GM12878 (cell line): Measurements from ENCODE around the gene MUC13. TPM values are rescaled to one million over a fixed set of nuclear protein-coding genes. Genes with fewer than 3 reads are reported as not detected.

Experiments
- ATAC-seq: fragments of 200-7000 bp; cut with Tn5 transposase; 3 replicates; pipeline ENCODE4 v1.9.1; 2020; ENCODE audit warnings: mild to moderate bottlenecking, moderate library complexity
- BruUV-seq: library from RNA; stranded (reverse); fragments of 400-500 nt; replicated peaks from 2 replicates; lab custom pipeline; 2021; lab: Mats Ljungman, UMichigan
- CTCF ChIA-PET: fragments of 300-600 bp; sonication (Branson Sonifier 250); formaldehyde crosslinking; extraction: SDS; loops from one replicate; lab custom pipeline; 2021; ENCODE audit warnings: inconsistent platforms; lab: Yijun Ruan, JAX
- POLR2A ChIA-PET: fragments of 350-600 bp; formaldehyde crosslinking; extraction: SDS; loops from one replicate; lab custom pipeline; 2021; ENCODE audit warnings: inconsistent platforms; lab: Charles Lee
- RAD21 ChIA-PET: fragments of 300-600 bp; sonication (Branson Sonifier 250); formaldehyde crosslinking; loops from one replicate; lab custom pipeline; 2023; ENCODE audit warnings: antibody characterized with exemption; ENCODE audit not compliant: unreplicated experiment; lab: Charles Lee
- SMC1A ChIA-PET: fragments of 300-600 bp; sonication (Branson Sonifier 250); formaldehyde crosslinking; loops from one replicate; lab custom pipeline; 2023; ENCODE audit not compliant: unreplicated experiment, uncharacterized antibody; lab: Charles Lee
- DNase-seq: peaks from one replicate; pipeline ENCODE4 v3.0.0-alpha.2; 2011; ENCODE audit warnings: low read depth, low spot score
- FAIRE-seq: peaks from 3 replicates; lab custom pipeline; 2011; peaks lifted over from hg19 to GRCh38; lab: Jason Lieb, UNC
- H2AFZ ChIP-seq: 2 replicates; pipeline ENCODE4 v1.6.0; 2011; ENCODE audit warnings: low read depth, low read length, control low read depth; ENCODE audit not compliant: control insufficient read depth
- H3K27ac ChIP-seq: 2 replicates; pipeline ENCODE4 v1.5.1; 2011; ENCODE audit warnings: control low read depth; ENCODE audit not compliant: control insufficient read depth, insufficient read depth
- H3K27me3 ChIP-seq, 2 experiments: replicated peaks in 1 of 2; 2 replicates each; pipeline versions ENCODE4 v1.6.0 to v1.6.1; 2011; ENCODE audit warnings: low read length in 1 of 2; ENCODE audit not compliant: control insufficient read depth in 2 of 2, insufficient read depth in 2 of 2
- H3K36me3 ChIP-seq, 2 experiments: 2 replicates each; pipeline ENCODE4 v1.5.1; 2011; ENCODE audit warnings: low read length in 1 of 2; ENCODE audit not compliant: control insufficient read depth in 2 of 2, insufficient read depth in 2 of 2
- H3K4me1 ChIP-seq: 2 replicates; pipeline ENCODE4 v1.6.1; 2011; ENCODE audit warnings: mild to moderate bottlenecking, low read length, moderate library complexity, mixed read lengths; ENCODE audit not compliant: control insufficient read depth, insufficient read depth
- H3K4me2 ChIP-seq: 2 replicates; pipeline ENCODE4 v1.6.0; 2011; ENCODE audit warnings: control low read depth; ENCODE audit not compliant: control insufficient read depth, insufficient read depth
- H3K4me3 ChIP-seq: fragments of 200-600 bp; sonication (generic); 2 replicates; pipeline ENCODE4 v1.5.1; 2016
- H3K79me2 ChIP-seq: 2 replicates; pipeline ENCODE4 v1.6.0; 2011; ENCODE audit warnings: low read length; ENCODE audit not compliant: control insufficient read depth, insufficient read depth
- H3K9ac ChIP-seq: 2 replicates; pipeline ENCODE4 v1.8.0; 2011; ENCODE audit warnings: low read length, control low read depth, mixed read lengths; ENCODE audit not compliant: control insufficient read depth, insufficient read depth
- H3K9me3 ChIP-seq: replicated peaks from 3 replicates; pipeline ENCODE4 v1.5.1; 2011; ENCODE audit warnings: mild to moderate bottlenecking, low read length; ENCODE audit not compliant: control insufficient read depth, insufficient read depth
- H4K20me1 ChIP-seq: 2 replicates; pipeline ENCODE4 v1.6.0; 2011; ENCODE audit not compliant: control insufficient read depth, insufficient read depth
- FOXM1 ChIP-seq: IDR thresholded peaks from 2 replicates; pipeline ENCODE4 v1.6.1; 2012; ENCODE audit warnings: low read depth, mild to moderate bottlenecking, inconsistent platforms, low read length, moderate library complexity
- JUND ChIP-seq: IDR thresholded peaks from 2 replicates; pipeline ENCODE4 v1.6.1; 2012; ENCODE audit warnings: low read depth, mild to moderate bottlenecking, low read length, improper control_type of control experiment, moderate library complexity
- PAX8 ChIP-seq: fragments of 450-650 bp; IDR thresholded peaks from 2 replicates; pipeline ENCODE4 v1.6.1; 2017; ENCODE audit warnings: mild to moderate bottlenecking, moderate library complexity
- TBL1XR1 ChIP-seq: IDR thresholded peaks from 2 replicates; pipeline ENCODE4 v1.6.1; 2012; ENCODE audit warnings: low read depth, low read length, improper control_type of control experiment
- ZNF622 ChIP-seq: fragments of 450-650 bp; IDR thresholded peaks from 2 replicates; pipeline ENCODE4 v1.6.1; 2017; ENCODE audit warnings: mild to moderate bottlenecking, inconsistent platforms
- WGBS: methylation state at CpG from one replicate; pipeline ENCODE4 v1.1.6; 2016; ENCODE audit warnings: low lambda C conversion rate; ENCODE audit not compliant: insufficient replicate concordance, insufficient coverage; ENCODE audit errors: missing lambda C conversion rate; 5-methylcytosine and 5-hydroxymethylcytosine counted together
- in situ Hi-C: fragments of 300-500 bp; cut with MboI; formaldehyde crosslinking; loops from 9 replicates; pipeline ENCODE4 v1.14.3; 2018; ENCODE audit warnings: mixed read lengths
- intact Hi-C: fragments of 100-400 bp; cut with micrococcal nuclease; formaldehyde crosslinking; loops from one replicate; pipeline ENCODE4 v1.14.2; 2022; ENCODE audit not compliant: unreplicated experiment
- polyA plus RNA-seq, 11 experiments: library from polyadenylated mRNA; depleted of rRNA in 4 of 11; unstranded in 6 of 11; stranded (reverse) in 5 of 11; fragments of >200 nt; fragmentation: Nextera tagmentation in 4 of 11; fragmentation: Illumina TruSeq in 1 of 11; extraction: Ambion mirVana in 4 of 11; extraction: Trizol in 1 of 11; gene quantifications; 1 replicate in 1 of 11; 2 replicates in 10 of 11; pipeline versions ENCODE4 v1.2.1 to v1.2.3, GENCODE V29; 2011 to 2016; ENCODE audit warnings: inconsistent platforms in 2 of 11, missing spikeins in 2 of 11, low read depth in 1 of 11
- total RNA-seq, 4 experiments: library from RNA; depleted of rRNA in 3 of 4; stranded (reverse); fragments of >200 nt in 3 of 4; fragmentation: Illumina TruSeq in 1 of 4; extraction: Trizol in 1 of 4; gene quantifications; 2 replicates each; pipeline versions ENCODE4 v1.2.1 to v1.2.3, GENCODE V29; 2013 to 2021
- TF ChIP-seq, protein P1 (sequence below): fragments of 450-650 bp; IDR thresholded peaks from 2 replicates; pipeline ENCODE4 v1.6.1; 2017; ENCODE audit warnings: mild to moderate bottlenecking
- TF ChIP-seq, protein P2 (sequence below): IDR thresholded peaks from 2 replicates; pipeline ENCODE4 v1.6.1; 2011; ENCODE audit warnings: mild to moderate bottlenecking, low read depth, low read length, moderate library complexity; ENCODE audit not compliant: insufficient replicate concordance
- TF ChIP-seq, protein P3 (sequence below): fragments of 450-650 bp; IDR thresholded peaks from 2 replicates; pipeline ENCODE4 v1.6.1; 2016; ENCODE audit warnings: mild to moderate bottlenecking

MUC13 gene
- total and polyA plus RNA-seq, 10 of the 15 experiments (the other 5 are each of a cell fraction or from before 2014, with no cell fraction given): 0.27 to 60.1 (median 0.76) TPM

DNA sequence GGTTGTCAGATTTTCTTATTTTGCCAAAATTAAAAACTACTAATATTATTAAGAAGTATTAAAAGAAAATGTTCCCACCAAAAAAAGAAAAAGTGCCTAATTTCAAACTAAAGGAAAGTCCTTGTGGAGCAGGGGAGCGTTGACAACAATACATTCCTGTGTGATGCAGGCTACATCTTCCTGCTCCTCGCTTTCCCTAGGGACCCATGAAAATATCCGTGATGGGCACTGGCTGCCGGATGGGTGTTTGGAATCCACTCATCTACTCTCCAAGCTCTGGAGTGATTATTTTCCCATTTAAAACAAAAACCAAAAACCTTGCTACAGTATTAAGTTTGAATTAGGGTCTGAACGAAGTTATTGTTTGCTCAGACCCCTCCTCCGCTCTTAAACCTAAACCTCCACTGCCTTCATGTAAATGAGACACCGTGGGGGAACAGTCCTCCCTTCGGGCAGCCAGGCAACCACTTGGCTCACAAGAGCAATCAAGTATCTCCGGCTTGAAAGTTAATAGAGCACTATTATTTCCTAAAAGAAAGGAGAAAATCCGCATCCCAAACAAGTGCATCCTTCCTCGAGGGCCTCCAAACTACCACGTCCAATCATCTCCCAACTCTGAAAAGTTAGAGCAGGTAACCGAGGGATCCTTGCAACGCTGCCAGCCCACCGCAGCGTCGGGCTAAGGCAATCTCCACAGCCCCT, 48.9 kb downstream of the MUC13 start:
- intact Hi-C loops: loop anchor here (2.0 kb wide), 1 partner anchor 51 kb away; no protein-coding TSS in a partner anchor
- 47% methylated on average over 17 of the region's 17 CpGs for WGBS

More for the DNA sequence above, 48.9 kb downstream of the MUC13 start:
- FAIRE-seq (no peak), ATAC-seq (no peak), DNase-seq (no peak)
- BruUV-seq: no TSS peak
- Histone ChIP-seq H3K4me1 (no peaks in the 10 kb centered on the region), H3K79me2 (no peaks in the 10 kb centered on the region), H3K9me3 (no peaks in the 10 kb centered on the region), H2AFZ (no peak overlapping the region), H3K9ac (no peak overlapping the region), H3K36me3 (no peaks in the 10 kb centered on the region)
- in situ Hi-C loops: no loop called here
- SMC1A ChIA-PET: interaction anchor here (1.1 to 1.5 kb wide), 6 partner anchors 9 to 124 kb away, joined by 3 to 5 read pairs (median 3); no protein-coding TSS in a partner anchor
- TF ChIP-seq ZNF622 (no peak), PAX8 (no peak), TBL1XR1 (no peak), FOXM1 (no peak), JUND (no peak)
- TF ChIP-seq, protein P1, sequence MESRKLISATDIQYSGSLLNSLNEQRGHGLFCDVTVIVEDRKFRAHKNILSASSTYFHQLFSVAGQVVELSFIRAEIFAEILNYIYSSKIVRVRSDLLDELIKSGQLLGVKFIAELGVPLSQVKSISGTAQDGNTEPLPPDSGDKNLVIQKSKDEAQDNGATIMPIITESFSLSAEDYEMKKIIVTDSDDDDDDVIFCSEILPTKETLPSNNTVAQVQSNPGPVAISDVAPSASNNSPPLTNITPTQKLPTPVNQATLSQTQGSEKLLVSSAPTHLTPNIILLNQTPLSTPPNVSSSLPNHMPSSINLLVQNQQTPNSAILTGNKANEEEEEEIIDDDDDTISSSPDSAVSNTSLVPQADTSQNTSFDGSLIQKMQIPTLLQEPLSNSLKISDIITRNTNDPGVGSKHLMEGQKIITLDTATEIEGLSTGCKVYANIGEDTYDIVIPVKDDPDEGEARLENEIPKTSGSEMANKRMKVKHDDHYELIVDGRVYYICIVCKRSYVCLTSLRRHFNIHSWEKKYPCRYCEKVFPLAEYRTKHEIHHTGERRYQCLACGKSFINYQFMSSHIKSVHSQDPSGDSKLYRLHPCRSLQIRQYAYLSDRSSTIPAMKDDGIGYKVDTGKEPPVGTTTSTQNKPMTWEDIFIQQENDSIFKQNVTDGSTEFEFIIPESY: no peak
- TF ChIP-seq, protein P2, sequence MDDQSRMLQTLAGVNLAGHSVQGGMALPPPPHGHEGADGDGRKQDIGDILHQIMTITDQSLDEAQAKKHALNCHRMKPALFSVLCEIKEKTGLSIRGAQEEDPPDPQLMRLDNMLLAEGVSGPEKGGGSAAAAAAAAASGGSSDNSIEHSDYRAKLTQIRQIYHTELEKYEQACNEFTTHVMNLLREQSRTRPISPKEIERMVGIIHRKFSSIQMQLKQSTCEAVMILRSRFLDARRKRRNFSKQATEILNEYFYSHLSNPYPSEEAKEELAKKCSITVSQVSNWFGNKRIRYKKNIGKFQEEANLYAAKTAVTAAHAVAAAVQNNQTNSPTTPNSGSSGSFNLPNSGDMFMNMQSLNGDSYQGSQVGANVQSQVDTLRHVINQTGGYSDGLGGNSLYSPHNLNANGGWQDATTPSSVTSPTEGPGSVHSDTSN: no peak
- TF ChIP-seq, protein P3, sequence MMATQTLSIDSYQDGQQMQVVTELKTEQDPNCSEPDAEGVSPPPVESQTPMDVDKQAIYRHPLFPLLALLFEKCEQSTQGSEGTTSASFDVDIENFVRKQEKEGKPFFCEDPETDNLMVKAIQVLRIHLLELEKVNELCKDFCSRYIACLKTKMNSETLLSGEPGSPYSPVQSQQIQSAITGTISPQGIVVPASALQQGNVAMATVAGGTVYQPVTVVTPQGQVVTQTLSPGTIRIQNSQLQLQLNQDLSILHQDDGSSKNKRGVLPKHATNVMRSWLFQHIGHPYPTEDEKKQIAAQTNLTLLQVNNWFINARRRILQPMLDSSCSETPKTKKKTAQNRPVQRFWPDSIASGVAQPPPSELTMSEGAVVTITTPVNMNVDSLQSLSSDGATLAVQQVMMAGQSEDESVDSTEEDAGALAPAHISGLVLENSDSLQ: no peak
- TF ChIP-seq, all 136 proteins: peak for 0
- Histone ChIP-seq H3K4me3 (no peak overlapping the region), H3K27me3 (peaks cover 0 to 4% of the 10 kb centered on the region in 2 experiments; a peak in 3 of 4 replicates), H4K20me1 (no peaks in the 10 kb centered on the region), H3K27ac (no peak overlapping the region), H3K4me2 (peak overlapping the region; percentile 19; the same call in 1 of the 2 replicates)
- CTCF ChIA-PET: interaction anchor here (0.7 kb wide), 1 partner anchor 824 kb away, joined by 3 read pairs; no protein-coding TSS in a partner anchor
- POLR2A ChIA-PET: no interaction called here
- RAD21 ChIA-PET: no interaction called here
